Keratinocyte (primary cell): ENCODE measurements around the gene EXD3. TPM values are rescaled to one million over a fixed set of nuclear protein-coding genes. Genes with fewer than 3 reads are reported as not detected.

ENCODE experiments used
- DNase-seq: peaks from one replicate; pipeline ENCODE4 v3.0.0-alpha.2; 2011; ENCODE audit warnings: low read depth, missing footprints, low spot score
- FAIRE-seq: peaks from 2 replicates; lab custom pipeline; 2011; peaks lifted over from hg19 to GRCh38; lab: Jason Lieb, UNC
- H2AFZ ChIP-seq: 2 replicates; pipeline ENCODE4 v1.6.0; 2012; ENCODE audit warnings: low read length, control low read depth, inconsistent platforms; ENCODE audit not compliant: control insufficient read depth
- H3K27ac ChIP-seq: 2 replicates; pipeline ENCODE4 v1.5.1; 2011; ENCODE audit warnings: low read length; ENCODE audit not compliant: control insufficient read depth, insufficient read depth
- H3K27me3 ChIP-seq: 3 replicates; pipeline ENCODE4 v1.6.0; 2011; ENCODE audit warnings: low read length; ENCODE audit not compliant: control insufficient read depth, insufficient read depth; ENCODE audit errors: extremely low read depth
- H3K36me3 ChIP-seq, 2 experiments: 2 replicates in 1 of 2; 3 replicates in 1 of 2; pipeline ENCODE4 v1.5.1; 2011; ENCODE audit warnings: low read length in 2 of 2, mild to moderate bottlenecking in 1 of 2; ENCODE audit not compliant: control insufficient read depth in 2 of 2, insufficient read depth in 2 of 2; ENCODE audit errors: extremely low read depth in 1 of 2
- H3K4me1 ChIP-seq: 3 replicates; pipeline ENCODE4 v1.5.1; 2011; ENCODE audit warnings: low read length; ENCODE audit not compliant: control insufficient read depth, insufficient read depth; ENCODE audit errors: extremely low read depth
- H3K4me2 ChIP-seq: 3 replicates; pipeline ENCODE4 v1.6.0; 2011; ENCODE audit warnings: low read depth, low read length; ENCODE audit not compliant: control insufficient read depth, insufficient read depth; ENCODE audit errors: extremely low read depth
- H3K4me3 ChIP-seq, 3 experiments: fragments of 200-600 bp in 1 of 3; sonication (generic) in 1 of 3; 2 replicates in 2 of 3; 3 replicates in 1 of 3; pipeline ENCODE4 v1.5.1; 2011 to 2016; ENCODE audit warnings: low read length in 3 of 3, mild to moderate bottlenecking in 3 of 3, control low read depth in 2 of 3, inconsistent platforms in 1 of 3, low read depth in 1 of 3, mixed read lengths in 1 of 3, mixed run types in 1 of 3, moderate library complexity in 1 of 3; ENCODE audit not compliant: control insufficient read depth in 2 of 3, insufficient read depth in 2 of 3; ENCODE audit errors: extremely low read depth in 1 of 3
- H3K79me2 ChIP-seq: 2 replicates; pipeline ENCODE4 v1.6.0; 2012; ENCODE audit warnings: low read length; ENCODE audit not compliant: control insufficient read depth, insufficient read depth
- H3K9ac ChIP-seq: 3 replicates; pipeline ENCODE4 v1.6.0; 2011; ENCODE audit warnings: low read length; ENCODE audit not compliant: control insufficient read depth, insufficient read depth; ENCODE audit errors: extremely low read depth
- H3K9me1 ChIP-seq: 3 replicates; pipeline ENCODE4 v1.6.0; 2011; ENCODE audit warnings: low read length; ENCODE audit not compliant: control insufficient read depth, insufficient read depth; ENCODE audit errors: extremely low read depth
- H3K9me3 ChIP-seq: 2 replicates; pipeline ENCODE4 v1.5.1; 2012; ENCODE audit warnings: low read depth, low read length; ENCODE audit not compliant: control insufficient read depth
- H4K20me1 ChIP-seq: 3 replicates; pipeline ENCODE4 v1.6.0; 2011; ENCODE audit warnings: low read length; ENCODE audit not compliant: control insufficient read depth, insufficient read depth; ENCODE audit errors: extremely low read depth
- EZH2 ChIP-seq: IDR thresholded peaks from one replicate; pipeline ENCODE4 v1.6.1; 2012; ENCODE audit warnings: inconsistent platforms, mild to moderate bottlenecking, low read length, moderate library complexity
- dilution Hi-C: fragments of 300-500 bp; cut with MboI; formaldehyde crosslinking; loops from one replicate; pipeline ENCODE4 v1.7.0; 2020; ENCODE audit warnings: low sequenced_read_pairs; ENCODE audit not compliant: extremely low pct_ligation_motif_present
- polyA plus RNA-seq, 5 experiments: library from polyadenylated mRNA; depleted of rRNA in 3 of 5; stranded (reverse) in 3 of 5; stranded (forward) in 1 of 5; unstranded in 1 of 5; fragments of >200 nt; gene quantifications; 1 replicate in 1 of 5; 2 replicates in 3 of 5; 3 replicates in 1 of 5; pipeline versions ENCODE4 v1.2.1 to v1.2.3, GENCODE V29; 2011 to 2012; ENCODE audit warnings: missing spikeins in 2 of 5, low read depth in 1 of 5, low replicate concordance in 1 of 5
- TF ChIP-seq, protein P1 (sequence below), 3 experiments: IDR thresholded peaks in 1 of 3; conservative IDR thresholded peaks in 1 of 3; optimal IDR thresholded peaks in 1 of 3; 2 replicates in 2 of 3; 3 replicates in 1 of 3; pipeline versions ENCODE3 to v1.5.1; 2011; ENCODE audit warnings: low read length in 3 of 3, mild to moderate bottlenecking in 3 of 3, moderate library complexity in 2 of 3, control low read depth in 1 of 3, inconsistent platforms in 1 of 3; ENCODE audit not compliant: insufficient read depth in 2 of 3; ENCODE audit errors: extremely low read depth in 1 of 3

The EXD3 gene
- polyA plus RNA-seq, 1 donor (not counting 4 experiments of a cell fraction or from before 2014, with no cell fraction given), result 1.5 TPM

DNA sequence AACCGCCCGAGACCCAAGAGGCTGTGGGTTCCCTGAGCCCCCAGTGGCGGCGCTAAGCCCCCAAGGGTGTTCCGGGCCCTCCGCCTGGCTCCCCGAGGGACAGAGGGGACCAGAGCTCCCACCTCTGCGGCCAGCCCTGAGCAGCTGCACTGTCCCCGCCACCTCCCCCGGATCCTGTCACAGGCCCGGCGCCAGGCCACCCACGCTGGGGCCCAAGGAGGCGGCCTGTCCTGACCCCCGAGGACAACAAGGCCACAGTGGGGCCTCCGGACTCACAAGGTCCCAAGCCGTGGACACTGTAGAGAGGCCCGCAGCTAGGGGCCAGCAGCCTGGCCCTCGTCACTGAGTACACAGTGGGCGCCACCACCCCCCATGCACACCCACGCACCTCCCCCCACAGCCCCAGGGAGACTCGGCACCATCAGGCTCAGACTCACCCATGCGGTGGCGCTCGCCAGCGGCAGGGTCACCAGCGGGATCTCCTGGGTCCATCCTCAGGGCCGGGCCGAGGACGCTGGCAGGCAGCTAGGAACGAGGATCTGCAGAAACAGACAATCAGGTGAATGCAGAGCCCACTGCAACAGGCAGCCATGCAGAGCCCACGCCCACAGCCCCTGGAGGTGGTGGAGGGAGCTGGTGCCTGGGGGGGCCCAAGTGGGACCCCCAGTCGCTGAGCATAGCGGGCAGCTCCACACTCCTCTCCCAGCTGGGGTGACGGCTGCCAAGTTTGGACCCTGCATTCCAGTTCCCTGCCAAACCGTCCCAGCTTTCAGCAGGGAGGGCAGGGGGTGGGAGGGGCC is 27.9 kb downstream of the EXD3 start:
- H3K9me1 ChIP-seq, result no peaks in the 10 kb centered on the region
- no peaks in the 10 kb centered on the region for H3K27me3 ChIP-seq
- H3K4me1 ChIP-seq, result no peaks in the 10 kb centered on the region
- H3K27ac ChIP-seq, result no peak overlapping the region
- DNase-seq (no peak), FAIRE-seq (no peak)
- H3K4me3 ChIP-seq, result no peak overlapping the region
- no peak overlapping the region for H3K4me2 ChIP-seq
- TF ChIP-seq EZH2, result no peak
- TF ChIP-seq, protein P1, sequence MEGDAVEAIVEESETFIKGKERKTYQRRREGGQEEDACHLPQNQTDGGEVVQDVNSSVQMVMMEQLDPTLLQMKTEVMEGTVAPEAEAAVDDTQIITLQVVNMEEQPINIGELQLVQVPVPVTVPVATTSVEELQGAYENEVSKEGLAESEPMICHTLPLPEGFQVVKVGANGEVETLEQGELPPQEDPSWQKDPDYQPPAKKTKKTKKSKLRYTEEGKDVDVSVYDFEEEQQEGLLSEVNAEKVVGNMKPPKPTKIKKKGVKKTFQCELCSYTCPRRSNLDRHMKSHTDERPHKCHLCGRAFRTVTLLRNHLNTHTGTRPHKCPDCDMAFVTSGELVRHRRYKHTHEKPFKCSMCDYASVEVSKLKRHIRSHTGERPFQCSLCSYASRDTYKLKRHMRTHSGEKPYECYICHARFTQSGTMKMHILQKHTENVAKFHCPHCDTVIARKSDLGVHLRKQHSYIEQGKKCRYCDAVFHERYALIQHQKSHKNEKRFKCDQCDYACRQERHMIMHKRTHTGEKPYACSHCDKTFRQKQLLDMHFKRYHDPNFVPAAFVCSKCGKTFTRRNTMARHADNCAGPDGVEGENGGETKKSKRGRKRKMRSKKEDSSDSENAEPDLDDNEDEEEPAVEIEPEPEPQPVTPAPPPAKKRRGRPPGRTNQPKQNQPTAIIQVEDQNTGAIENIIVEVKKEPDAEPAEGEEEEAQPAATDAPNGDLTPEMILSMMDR (optimal IDR thresholded peaks at IDR 0.05 in 1 of 3, IDR thresholded peaks at IDR 0.05 in 1 of 3, conservative IDR thresholded peaks at IDR 0.05 in 1 of 3; ENCODE audit: extremely low read depth in 1 of 3, insufficient read depth in 2 of 3, low read length in 3 of 3), result no peak
- no peak overlapping the region for H3K9ac ChIP-seq
- H3K9me3 ChIP-seq, result no peaks in the 10 kb centered on the region
- no peaks in the 10 kb centered on the region for H4K20me1 ChIP-seq
- no peak overlapping the region for H2AFZ ChIP-seq
- no peaks in the 10 kb centered on the region for H3K79me2 ChIP-seq
- dilution Hi-C loops, result no loop called here
- H3K36me3 ChIP-seq, result no peaks in the 10 kb centered on the region

GRCh38 chr9:137393176-137394150 is 29.5 kb downstream of the EXD3 start:
- Histone ChIP-seq H3K9me3 (no peaks in the 10 kb centered on the region), H3K4me1 (no peaks in the 10 kb centered on the region), H2AFZ (no peak overlapping the region), H3K9ac (no peak overlapping the region), H4K20me1 (no peaks in the 10 kb centered on the region), H3K27me3 (no peaks in the 10 kb centered on the region), H3K9me1 (no peaks in the 10 kb centered on the region), H3K27ac (no peak overlapping the region), H3K36me3 (no peaks in the 10 kb centered on the region), H3K4me2 (no peak overlapping the region), H3K4me3 (no peak overlapping the region), H3K79me2 (no peaks in the 10 kb centered on the region)
- TF ChIP-seq, protein P1 (optimal IDR thresholded peaks at IDR 0.05 in 1 of 3, IDR thresholded peaks at IDR 0.05 in 1 of 3, conservative IDR thresholded peaks at IDR 0.05 in 1 of 3; ENCODE audit: extremely low read depth in 1 of 3, insufficient read depth in 2 of 3, low read length in 3 of 3), result no peak
- no peak for TF ChIP-seq EZH2
- DNase-seq (no peak), FAIRE-seq (no peak)
- dilution Hi-C loops, result no loop called here
